HepG2 (cell line): ENCODE measurements around the gene UBE2O. TPM values are rescaled to one million over a fixed set of nuclear protein-coding genes. Genes with fewer than 3 reads are reported as not detected.

Experiments
- ARID2 ChIP-seq: sonication (generic); formaldehyde crosslinking; IDR thresholded peaks from 2 replicates; pipeline ENCODE4 v1.8.1; 2022; ENCODE audit warnings: mild to moderate bottlenecking, missing genetic modification reagents, borderline replicate concordance
- HOXA3 ChIP-seq: sonication (generic); formaldehyde crosslinking; IDR thresholded peaks from 2 replicates; pipeline ENCODE4 v1.5.0; 2020; ENCODE audit warnings: missing genetic modification reagents
- JUNB ChIP-seq: sonication (generic); formaldehyde crosslinking; IDR thresholded peaks from 2 replicates; pipeline ENCODE4 v1.8.0; 2022; ENCODE audit warnings: missing genetic modification reagents, mild to moderate bottlenecking, borderline replicate concordance
- KAT8 ChIP-seq: IDR thresholded peaks from 2 replicates; pipeline ENCODE4 v1.6.1; 2016; ENCODE audit warnings: missing genetic modification reagents, missing compliant biosample characterization
- NR2F2 ChIP-seq: IDR thresholded peaks from 2 replicates; pipeline ENCODE4 v1.6.1; 2012; ENCODE audit warnings: low read depth, inconsistent platforms, borderline replicate concordance
- PRDM4 ChIP-seq: sonication (generic); formaldehyde crosslinking; IDR thresholded peaks from 2 replicates; pipeline ENCODE4 v1.9.0; 2021; ENCODE audit warnings: missing genetic modification reagents, borderline replicate concordance
- RAD21 ChIP-seq: fragments of 450-650 bp; formaldehyde crosslinking; IDR thresholded peaks from 2 replicates; pipeline ENCODE4 v1.5.0; 2020; ENCODE audit warnings: mild to moderate bottlenecking
- SRSF1 ChIP-seq: fragments of 200-400 bp; formaldehyde crosslinking; optimal IDR thresholded peaks from 2 replicates; pipeline ENCODE3; 2017; ENCODE audit warnings: mild to moderate bottlenecking, low read depth, low read length, moderate library complexity
- TARDBP ChIP-seq: sonication (generic); formaldehyde crosslinking; IDR thresholded peaks from 2 replicates; pipeline ENCODE4 v1.8.0; 2022; ENCODE audit warnings: mild to moderate bottlenecking, missing genetic modification reagents
- TOE1 ChIP-seq: sonication (generic); formaldehyde crosslinking; IDR thresholded peaks from 2 replicates; pipeline ENCODE4 v1.4.0; 2020; ENCODE audit warnings: mild to moderate bottlenecking, missing genetic modification reagents
- USF2 ChIP-seq, 2 experiments: sonication (generic) in 1 of 2; formaldehyde crosslinking in 1 of 2; IDR thresholded peaks; 2 replicates each; pipeline versions ENCODE4 v1.5.1 to v1.6.1; 2011 to 2020; ENCODE audit warnings: borderline replicate concordance in 1 of 2, low read depth in 1 of 2, low read length in 1 of 2, mild to moderate bottlenecking in 1 of 2, missing genetic modification reagents in 1 of 2, moderate library complexity in 1 of 2
- ZBTB2 ChIP-seq: sonication (generic); formaldehyde crosslinking; IDR thresholded peaks from 2 replicates; pipeline ENCODE4 v1.8.0; 2022; ENCODE audit warnings: low read depth, missing genetic modification reagents
- ZBTB21 ChIP-seq: sonication (generic); formaldehyde crosslinking; IDR thresholded peaks from 2 replicates; pipeline ENCODE4 v1.4.0; 2020; ENCODE audit warnings: missing genetic modification reagents
- ZBTB33 ChIP-seq: sonication (generic); formaldehyde crosslinking; IDR thresholded peaks from 2 replicates; pipeline ENCODE4 v1.4.0; 2020; ENCODE audit warnings: missing genetic modification reagents
- ZNF232 ChIP-seq: sonication (generic); formaldehyde crosslinking; IDR thresholded peaks from 2 replicates; pipeline ENCODE4 v1.4.0; 2020; ENCODE audit warnings: missing genetic modification reagents, borderline replicate concordance
- ZNF235 ChIP-seq: sonication (generic); formaldehyde crosslinking; IDR thresholded peaks from 2 replicates; pipeline ENCODE4 v1.8.1; 2023; ENCODE audit warnings: mild to moderate bottlenecking, missing genetic modification reagents, borderline replicate concordance
- ZNF383 ChIP-seq: sonication (generic); formaldehyde crosslinking; IDR thresholded peaks from 2 replicates; pipeline ENCODE4 v1.4.0; 2020; ENCODE audit warnings: missing genetic modification reagents, mild to moderate bottlenecking, borderline replicate concordance
- ZNF670 ChIP-seq: sonication (generic); formaldehyde crosslinking; IDR thresholded peaks from 2 replicates; pipeline ENCODE4 v1.8.0; 2022; ENCODE audit warnings: mild to moderate bottlenecking, missing genetic modification reagents, borderline replicate concordance
- ZNF878 ChIP-seq: sonication (generic); formaldehyde crosslinking; IDR thresholded peaks from 2 replicates; pipeline ENCODE4 v1.8.1; 2023; ENCODE audit warnings: mild to moderate bottlenecking, missing genetic modification reagents, moderate library complexity
- polyA plus RNA-seq, 8 experiments: library from polyadenylated mRNA; depleted of rRNA in 3 of 8; stranded (reverse) in 7 of 8; unstranded in 1 of 8; fragments of >200 nt; fragmentation: Illumina TruSeq in 4 of 8; extraction: Trizol in 4 of 8; gene quantifications; 2 replicates each; pipeline versions ENCODE4 v1.2.1 to v1.2.3, GENCODE V29; 2011 to 2016; ENCODE audit warnings: low read depth in 4 of 8, missing spikeins in 1 of 8, mixed read lengths in 1 of 8; ENCODE audit not compliant: insufficient read depth in 1 of 8
- total RNA-seq, 5 experiments: library from RNA; depleted of rRNA; stranded (reverse); fragments of >200 nt; fragmentation: Illumina TruSeq; extraction: Trizol; gene quantifications; 2 replicates each; pipeline ENCODE4 v1.2.3, GENCODE V29; 2016; ENCODE audit warnings: low read depth in 1 of 5
- TF ChIP-seq, protein P1 (sequence below): IDR thresholded peaks from 2 replicates; pipeline ENCODE4 v1.6.1; 2016

The UBE2O gene
- total and polyA plus RNA-seq, 2 of the 13 experiments (the other 11 are each of a cell fraction or from before 2014, with no cell fraction given) = 21.5 to 23.5 TPM

DNA sequence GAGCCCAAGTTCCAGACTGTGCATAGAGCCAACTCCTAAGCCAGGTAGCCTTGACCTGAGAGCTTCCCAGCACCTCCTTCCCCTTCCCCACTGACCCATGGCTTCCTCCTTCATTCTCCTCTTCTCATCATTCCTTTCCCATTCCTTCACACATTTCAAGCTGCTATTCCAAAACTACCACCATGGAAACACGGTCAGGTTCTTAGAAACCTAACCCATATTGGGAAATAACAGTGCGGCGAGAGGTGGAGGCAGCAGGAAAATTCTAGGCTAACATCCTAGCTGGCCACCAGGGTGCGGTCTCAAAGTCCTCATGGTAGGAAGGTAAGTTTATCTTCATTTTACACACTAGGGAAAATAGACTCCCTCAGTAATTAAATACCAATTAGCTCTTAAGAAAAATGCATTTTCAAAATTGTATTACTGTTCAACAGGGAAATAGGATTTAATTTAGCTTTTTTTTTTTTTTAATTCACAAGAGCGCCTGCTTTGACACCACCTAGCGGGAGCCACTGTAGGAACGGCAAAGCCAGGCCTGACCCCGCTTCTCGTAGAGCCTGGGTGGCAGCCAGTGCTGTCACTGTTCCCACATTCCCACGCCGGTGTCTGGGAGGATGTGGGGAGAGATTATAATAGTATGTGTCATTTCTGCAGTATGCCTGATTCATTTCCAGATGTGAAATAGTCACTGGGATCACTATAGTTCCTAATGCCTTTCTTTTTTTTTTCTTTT, 82.5 kb downstream of the UBE2O start (continued):
- TF ChIP-seq USF2 (IDR thresholded peaks at IDR 0.05; ENCODE audit: low read depth, low read length) (no peak), USF2 (CRISPR knock-in tag; IDR thresholded peaks at IDR 0.05; ENCODE audit: borderline replicate concordance) (no peak), ZNF670 (CRISPR knock-in tag) (no peak), SRSF1 (no peak), ZNF878 (no peak), ZNF235 (CRISPR knock-in tag) (no peak), TARDBP (no peak), ARID2 (CRISPR knock-in tag) (no peak), ZNF383 (CRISPR knock-in tag) (no peak), ZBTB33 (CRISPR knock-in tag) (peak; percentile 53; the same call in 1 of the 2 replicates), TOE1 (CRISPR knock-in tag) (no peak), JUNB (no peak), PRDM4 (CRISPR knock-in tag) (no peak), ZBTB2 (CRISPR knock-in tag) (no peak), RAD21 (CRISPR knock-in tag) (peak; percentile 52; the same call in 1 of the 2 replicates), NR2F2 (no peak), KAT8 (CRISPR knock-in tag) (no peak), ZNF232 (peak; percentile 88; the same call in 1 of the 2 replicates), HOXA3 (CRISPR knock-in tag) (0 out of 2 replicates have a peak, but pooled peaks have one; percentile 20), ZBTB21 (no peak)
- TF ChIP-seq, protein P1, sequence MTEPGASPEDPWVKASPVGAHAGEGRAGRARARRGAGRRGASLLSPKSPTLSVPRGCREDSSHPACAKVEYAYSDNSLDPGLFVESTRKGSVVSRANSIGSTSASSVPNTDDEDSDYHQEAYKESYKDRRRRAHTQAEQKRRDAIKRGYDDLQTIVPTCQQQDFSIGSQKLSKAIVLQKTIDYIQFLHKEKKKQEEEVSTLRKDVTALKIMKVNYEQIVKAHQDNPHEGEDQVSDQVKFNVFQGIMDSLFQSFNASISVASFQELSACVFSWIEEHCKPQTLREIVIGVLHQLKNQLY (CRISPR knock-in tag) = no peak
